Fibroblast of lung (primary cell): ENCODE results near the gene C2CD4C.

Experiments used
- EZH2 ChIP-seq: IDR thresholded peaks from 2 replicates; pipeline ENCODE4 v1.5.1; 2012; ENCODE audit warnings: low read length, control low read depth, mild to moderate bottlenecking; ENCODE audit errors: missing control alignments
- TF ChIP-seq, protein P1 (sequence below), 2 donors: IDR thresholded peaks in 1 of 2; conservative IDR thresholded peaks in 1 of 2; 1 replicate in 1 of 2; 2 replicates in 1 of 2; pipeline ENCODE4 v1.5.1; 2011 to 2012; ENCODE audit warnings: low read length in 2 of 2, control low read depth in 1 of 2, inconsistent platforms in 1 of 2, low read depth in 1 of 2, mild to moderate bottlenecking in 1 of 2

- TF ChIP-seq EZH2: no peak
- TF ChIP-seq, protein P1, sequence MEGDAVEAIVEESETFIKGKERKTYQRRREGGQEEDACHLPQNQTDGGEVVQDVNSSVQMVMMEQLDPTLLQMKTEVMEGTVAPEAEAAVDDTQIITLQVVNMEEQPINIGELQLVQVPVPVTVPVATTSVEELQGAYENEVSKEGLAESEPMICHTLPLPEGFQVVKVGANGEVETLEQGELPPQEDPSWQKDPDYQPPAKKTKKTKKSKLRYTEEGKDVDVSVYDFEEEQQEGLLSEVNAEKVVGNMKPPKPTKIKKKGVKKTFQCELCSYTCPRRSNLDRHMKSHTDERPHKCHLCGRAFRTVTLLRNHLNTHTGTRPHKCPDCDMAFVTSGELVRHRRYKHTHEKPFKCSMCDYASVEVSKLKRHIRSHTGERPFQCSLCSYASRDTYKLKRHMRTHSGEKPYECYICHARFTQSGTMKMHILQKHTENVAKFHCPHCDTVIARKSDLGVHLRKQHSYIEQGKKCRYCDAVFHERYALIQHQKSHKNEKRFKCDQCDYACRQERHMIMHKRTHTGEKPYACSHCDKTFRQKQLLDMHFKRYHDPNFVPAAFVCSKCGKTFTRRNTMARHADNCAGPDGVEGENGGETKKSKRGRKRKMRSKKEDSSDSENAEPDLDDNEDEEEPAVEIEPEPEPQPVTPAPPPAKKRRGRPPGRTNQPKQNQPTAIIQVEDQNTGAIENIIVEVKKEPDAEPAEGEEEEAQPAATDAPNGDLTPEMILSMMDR (conservative IDR thresholded peaks at IDR 0.05 in 1 of 2, IDR thresholded peaks at IDR 0.05 in 1 of 2; ENCODE audit: low read depth in 1 of 2, low read length in 2 of 2): no peak
Observed at GRCh38 chr19:405121-405965, 3.6 kb downstream of the C2CD4C start.
